ENCODE results near the gene C1orf159. TPM values are rescaled to one million over a fixed set of nuclear protein-coding genes. Genes with fewer than 3 reads are reported as not detected.

C1orf159 gene
- total RNA-seq, 2 donors from 2014 or later: 23.1 to 29.5 TPM

DNA sequence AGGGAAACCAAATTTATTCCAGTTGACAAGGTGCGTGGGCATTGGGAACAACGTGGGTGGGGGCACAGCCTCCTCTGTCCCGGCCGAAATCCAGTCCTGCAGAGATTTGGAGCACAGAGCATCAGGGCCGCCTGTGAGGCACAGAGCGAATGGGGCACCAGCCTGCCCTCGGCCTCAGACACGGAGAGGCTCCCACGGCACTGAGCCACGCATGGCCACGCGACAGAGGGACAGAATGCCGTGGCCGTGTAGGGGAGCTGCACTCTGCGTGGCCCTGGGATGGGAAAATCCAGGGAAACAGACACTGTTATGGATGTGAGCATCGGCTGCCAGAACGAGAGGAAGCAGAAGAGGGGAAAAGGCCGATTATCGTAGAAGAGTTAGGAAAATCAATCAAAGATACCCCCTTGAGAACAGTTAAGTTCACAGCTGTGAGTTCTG is 13.5 kb upstream of the C1orf159 start:
- no peaks in the 10 kb centered on the region for H3K36me3 Mint-ChIP-seq (ENCODE audit: low read depth)
- H3K9me3 Mint-ChIP-seq: no peaks in the 10 kb centered on the region
- H3K27ac ChIP-seq (ENCODE audit: low read depth, low read length): no peak overlapping the region
- H3K27me3 Mint-ChIP-seq (ENCODE audit: insufficient read depth): no peaks in the 10 kb centered on the region
- no peak overlapping the region for H3K4me3 Mint-ChIP-seq
- TF ChIP-seq, protein P1, sequence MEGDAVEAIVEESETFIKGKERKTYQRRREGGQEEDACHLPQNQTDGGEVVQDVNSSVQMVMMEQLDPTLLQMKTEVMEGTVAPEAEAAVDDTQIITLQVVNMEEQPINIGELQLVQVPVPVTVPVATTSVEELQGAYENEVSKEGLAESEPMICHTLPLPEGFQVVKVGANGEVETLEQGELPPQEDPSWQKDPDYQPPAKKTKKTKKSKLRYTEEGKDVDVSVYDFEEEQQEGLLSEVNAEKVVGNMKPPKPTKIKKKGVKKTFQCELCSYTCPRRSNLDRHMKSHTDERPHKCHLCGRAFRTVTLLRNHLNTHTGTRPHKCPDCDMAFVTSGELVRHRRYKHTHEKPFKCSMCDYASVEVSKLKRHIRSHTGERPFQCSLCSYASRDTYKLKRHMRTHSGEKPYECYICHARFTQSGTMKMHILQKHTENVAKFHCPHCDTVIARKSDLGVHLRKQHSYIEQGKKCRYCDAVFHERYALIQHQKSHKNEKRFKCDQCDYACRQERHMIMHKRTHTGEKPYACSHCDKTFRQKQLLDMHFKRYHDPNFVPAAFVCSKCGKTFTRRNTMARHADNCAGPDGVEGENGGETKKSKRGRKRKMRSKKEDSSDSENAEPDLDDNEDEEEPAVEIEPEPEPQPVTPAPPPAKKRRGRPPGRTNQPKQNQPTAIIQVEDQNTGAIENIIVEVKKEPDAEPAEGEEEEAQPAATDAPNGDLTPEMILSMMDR (conservative IDR thresholded peaks at IDR 0.05): no peak
- peaks cover 2% of the 10 kb centered on the region for H3K4me1 Mint-ChIP-seq
- no peak for DNase-seq
- H3K27ac Mint-ChIP-seq: no peak overlapping the region
- H3K27me3 ChIP-seq (ENCODE audit: control insufficient read depth, insufficient read depth, low read length, poor library complexity, severe bottlenecking): no peaks in the 10 kb centered on the region
- 93 to 98% methylated on average over 19 of the region's 19 CpGs for WGBS, 2 experiments (ENCODE audit: insufficient coverage in 1 of 2, insufficient read length in 1 of 2)
- H3K9ac ChIP-seq (ENCODE audit: extremely low read depth, low read length, poor library complexity, severe bottlenecking): no peak overlapping the region
- no peak overlapping the region for H3K4me3 ChIP-seq (ENCODE audit: low read length)
- no peaks in the 10 kb centered on the region for H3K9me3 ChIP-seq (ENCODE audit: control insufficient read depth, low read length)
- no peaks in the 10 kb centered on the region for H3K36me3 ChIP-seq (ENCODE audit: control insufficient read depth, insufficient read depth, low read length)
- no peaks in the 10 kb centered on the region for H3K4me1 ChIP-seq (ENCODE audit: control insufficient read depth, insufficient read depth, low read length)

GRCh38 chr1:1128454-1129139 is 12.7 kb upstream of the C1orf159 start:
- no peaks in the 10 kb centered on the region for H3K36me3 ChIP-seq (ENCODE audit: control insufficient read depth, insufficient read depth, low read length)
- 91 to 98% methylated on average over 17 to 32 of the region's 32 CpGs for WGBS, 2 experiments (ENCODE audit: insufficient coverage in 1 of 2, insufficient read length in 1 of 2)
- no peak for DNase-seq
- TF ChIP-seq, protein P1 (conservative IDR thresholded peaks at IDR 0.05): no peak
- H3K9ac ChIP-seq (ENCODE audit: extremely low read depth, low read length, poor library complexity, severe bottlenecking): no peak overlapping the region
- H3K9me3 ChIP-seq (ENCODE audit: control insufficient read depth, low read length): no peaks in the 10 kb centered on the region
- H3K27me3 ChIP-seq (ENCODE audit: control insufficient read depth, insufficient read depth, low read length, poor library complexity, severe bottlenecking): no peaks in the 10 kb centered on the region
- no peaks in the 10 kb centered on the region for H3K4me1 ChIP-seq (ENCODE audit: control insufficient read depth, insufficient read depth, low read length)
- H3K27ac ChIP-seq (ENCODE audit: low read depth, low read length): no peak overlapping the region
- no peaks in the 10 kb centered on the region for H3K27me3 Mint-ChIP-seq (ENCODE audit: insufficient read depth)
- H3K4me3 ChIP-seq (ENCODE audit: low read length): no peak overlapping the region
- H3K4me1 Mint-ChIP-seq: peaks cover 2% of the 10 kb centered on the region
- H3K9me3 Mint-ChIP-seq: peaks cover under 1% of the 10 kb centered on the region
- no peaks in the 10 kb centered on the region for H3K36me3 Mint-ChIP-seq (ENCODE audit: low read depth)
- no peak overlapping the region for H3K27ac Mint-ChIP-seq
- H3K4me3 Mint-ChIP-seq: no peak overlapping the region

GRCh38 chr1:1127551-1128451 is 11.9 kb upstream of the C1orf159 start:
- Histone ChIP-seq H3K27ac (ENCODE audit: low read depth, low read length) (no peak overlapping the region), H3K4me3 (ENCODE audit: low read length) (no peak overlapping the region), H3K27me3 (ENCODE audit: control insufficient read depth, insufficient read depth, low read length, poor library complexity, severe bottlenecking) (no peaks in the 10 kb centered on the region), H3K9me3 (ENCODE audit: control insufficient read depth, low read length) (no peaks in the 10 kb centered on the region), H3K9ac (ENCODE audit: extremely low read depth, low read length, poor library complexity, severe bottlenecking) (no peak overlapping the region), H3K4me1 (ENCODE audit: control insufficient read depth, insufficient read depth, low read length) (no peaks in the 10 kb centered on the region), H3K36me3 (ENCODE audit: control insufficient read depth, insufficient read depth, low read length) (no peaks in the 10 kb centered on the region)
- no peak for DNase-seq
- TF ChIP-seq, protein P1 (conservative IDR thresholded peaks at IDR 0.05): no peak
- H3K4me1 Mint-ChIP-seq: peaks cover 2% of the 10 kb centered on the region
- H3K27me3 Mint-ChIP-seq (ENCODE audit: insufficient read depth): peaks cover 3% of the 10 kb centered on the region
- 93 to 96% methylated on average over 26 to 45 of the region's 45 CpGs for WGBS, 2 experiments (ENCODE audit: insufficient coverage in 1 of 2, insufficient read length in 1 of 2)
- no peaks in the 10 kb centered on the region for H3K36me3 Mint-ChIP-seq (ENCODE audit: low read depth)
- no peak overlapping the region for H3K27ac Mint-ChIP-seq
- H3K4me3 Mint-ChIP-seq: no peak overlapping the region
- peaks cover 2% of the 10 kb centered on the region for H3K9me3 Mint-ChIP-seq
